GM18517 (cell line): Measurements from ENCODE around the gene RSRC2.
"Not testable (repeated sequence)": the region's sequence is repeated elsewhere in the genome, so short reads cannot be mapped to it uniquely, and the experiment has no call there.

Experiments used
- ATAC-seq: cut with Tn5 transposase; IDR thresholded peaks from one replicate; pipeline ENCODE4 v1.9.1; 2021; ENCODE audit warnings: mild to moderate bottlenecking, moderate library complexity; ENCODE audit not compliant: unreplicated experiment

The RSRC2 gene

DNA sequence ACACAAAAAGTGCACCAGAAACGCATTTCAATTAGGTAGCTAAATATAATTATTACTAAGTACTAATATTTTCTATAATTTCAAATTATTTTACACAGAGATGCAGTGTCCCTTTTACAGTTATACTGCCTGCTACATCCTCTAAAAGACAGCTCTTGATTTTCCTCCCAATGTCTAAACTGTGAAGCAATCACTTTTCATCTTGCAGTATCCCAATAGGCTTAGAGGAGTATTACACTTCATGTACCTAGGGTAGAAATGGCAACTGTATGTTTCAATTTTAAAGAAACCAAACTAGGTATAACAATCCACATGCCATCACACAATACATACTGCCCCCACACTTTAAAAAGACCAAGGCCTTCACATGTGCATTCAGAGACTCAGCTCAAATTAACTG lies 7.3 kb downstream of the RSRC2 start:
- ATAC-seq, result no peak

DNA sequence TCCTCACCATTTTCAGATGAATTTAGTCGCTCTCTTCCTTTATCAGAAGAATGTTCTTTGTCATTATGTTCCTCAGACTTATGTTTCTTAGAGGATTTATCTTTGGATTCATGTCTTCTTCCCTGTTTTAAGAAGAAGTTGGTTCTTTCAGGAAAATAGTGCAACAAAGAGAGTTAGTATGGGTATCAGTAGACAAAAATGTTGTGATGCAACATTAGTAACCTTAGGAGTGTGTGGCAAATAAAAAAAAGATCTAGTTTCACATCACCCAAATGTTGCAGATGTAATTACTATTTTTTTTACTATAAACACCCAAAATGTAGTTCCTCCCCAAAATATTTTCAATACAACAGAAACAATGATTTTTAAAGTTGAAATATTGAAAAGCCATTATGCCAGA lies 7.8 kb downstream of the RSRC2 start:
- no peak for ATAC-seq

DNA sequence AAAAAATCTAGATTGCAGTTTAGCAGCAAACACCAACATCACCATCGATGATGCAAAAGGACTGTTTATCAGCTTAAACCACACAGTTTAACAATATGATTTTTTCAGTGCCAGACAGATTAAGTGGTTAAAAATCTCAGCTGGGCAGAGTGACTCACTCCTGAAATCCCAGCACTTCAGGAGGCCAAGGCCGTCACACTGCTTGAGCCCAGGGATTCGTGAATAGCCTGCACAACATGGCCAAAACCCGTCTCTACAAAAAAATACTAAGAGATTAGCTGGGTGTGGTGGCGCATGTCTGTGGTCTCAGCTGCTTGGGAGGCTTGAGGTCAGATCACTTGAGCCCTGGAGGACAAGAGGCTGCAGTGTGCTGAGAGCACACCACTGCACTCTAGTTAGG lies 8.9 kb downstream of the RSRC2 start:
- ATAC-seq, result no peak

DNA sequence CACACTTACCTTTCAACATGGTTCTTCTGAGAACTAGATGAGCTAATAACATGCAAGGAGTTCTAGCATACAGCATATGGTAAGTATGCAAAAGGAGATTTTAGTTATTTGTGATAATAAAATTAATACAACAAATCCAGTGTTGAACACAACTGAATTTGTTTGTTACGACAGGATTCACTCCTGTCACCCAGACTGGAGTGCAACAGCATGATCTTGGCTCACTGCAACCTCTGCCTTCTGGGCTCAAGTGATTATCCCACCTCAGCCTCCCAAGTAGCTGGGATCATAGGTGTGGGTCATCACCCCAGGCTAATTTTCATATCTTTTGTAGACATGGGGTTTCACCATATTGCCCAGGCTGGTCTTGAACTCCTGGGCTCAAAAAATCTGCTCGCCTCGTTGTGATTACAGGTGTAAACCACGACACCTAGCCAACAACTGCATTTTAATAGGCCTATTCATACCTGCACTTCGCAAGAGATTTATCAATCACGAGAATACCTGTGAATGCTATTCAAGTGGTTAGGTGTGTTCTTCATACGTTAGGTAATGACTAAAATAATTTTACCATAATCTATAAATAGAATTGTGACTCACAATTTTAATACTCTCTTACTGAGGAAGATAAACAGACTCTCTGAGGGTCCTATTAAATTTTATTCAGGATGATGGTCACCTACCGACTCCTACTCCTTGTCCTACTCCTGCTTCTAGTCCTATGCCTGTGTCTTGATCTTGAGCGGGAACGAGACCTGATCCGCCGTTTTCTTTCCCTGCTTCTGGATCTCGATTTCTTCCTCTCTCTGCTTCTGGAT lies 10.0 kb downstream of the RSRC2 start:
- no peak for ATAC-seq

DNA sequence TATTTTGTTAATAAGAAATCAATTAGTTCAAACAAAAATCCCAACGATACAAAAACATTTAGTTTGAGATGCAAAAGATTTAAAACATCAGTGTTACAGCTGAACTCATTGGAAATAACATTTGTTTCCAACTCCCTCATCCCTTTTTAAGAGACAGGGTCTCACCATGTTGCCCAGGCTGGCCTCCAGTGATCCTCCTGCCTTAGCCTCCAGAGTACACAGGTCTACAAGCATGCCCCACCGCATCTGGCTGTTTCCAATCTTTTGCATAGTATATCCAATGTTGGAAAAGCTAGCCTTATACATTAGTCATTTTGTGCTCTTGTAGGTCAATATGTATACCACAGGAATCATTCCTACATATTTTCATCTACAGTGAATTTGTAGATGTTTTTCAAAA lies 11.5 kb downstream of the RSRC2 start:
- no peak for ATAC-seq

DNA sequence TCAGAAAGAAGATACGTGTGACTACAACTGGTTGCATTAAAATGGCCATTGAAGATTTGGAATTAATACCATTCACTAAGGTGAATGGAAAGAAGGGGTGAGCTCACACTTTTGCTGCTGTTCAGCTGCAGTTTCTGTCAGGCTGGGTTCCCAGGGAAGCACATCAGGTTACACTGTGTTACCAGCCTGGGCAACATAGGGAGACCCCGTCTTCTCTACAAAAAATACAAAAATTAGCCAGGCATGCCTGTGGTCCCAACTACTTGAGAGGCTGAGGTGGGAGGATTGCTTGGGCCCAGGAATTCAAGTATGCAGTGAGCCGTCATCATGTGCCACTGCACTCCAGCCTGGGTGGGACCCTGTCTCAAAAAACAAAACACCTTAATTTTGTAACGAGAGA lies 13.1 kb downstream of the RSRC2 start:
- no peak for ATAC-seq

DNA sequence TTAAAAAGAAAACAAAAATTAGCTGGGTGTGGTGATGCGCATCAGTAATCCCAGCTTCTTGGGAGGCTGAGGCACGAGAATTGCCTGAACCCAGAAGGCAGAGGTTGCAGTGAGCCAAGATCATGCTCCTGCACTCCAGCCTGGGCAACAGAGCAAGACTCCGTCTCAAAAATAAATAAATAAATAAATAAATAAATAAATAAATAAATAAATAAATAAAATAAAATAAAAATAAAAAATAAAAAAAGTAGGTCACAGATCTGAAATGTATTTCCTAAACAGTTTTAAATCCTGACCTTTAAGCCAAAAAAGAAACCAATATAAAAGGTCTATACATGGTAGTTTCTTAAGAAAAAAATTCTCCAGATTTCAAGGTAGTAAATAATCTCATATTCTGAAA lies 13.7 kb downstream of the RSRC2 start:
- ATAC-seq, result not testable (repeated sequence)

DNA sequence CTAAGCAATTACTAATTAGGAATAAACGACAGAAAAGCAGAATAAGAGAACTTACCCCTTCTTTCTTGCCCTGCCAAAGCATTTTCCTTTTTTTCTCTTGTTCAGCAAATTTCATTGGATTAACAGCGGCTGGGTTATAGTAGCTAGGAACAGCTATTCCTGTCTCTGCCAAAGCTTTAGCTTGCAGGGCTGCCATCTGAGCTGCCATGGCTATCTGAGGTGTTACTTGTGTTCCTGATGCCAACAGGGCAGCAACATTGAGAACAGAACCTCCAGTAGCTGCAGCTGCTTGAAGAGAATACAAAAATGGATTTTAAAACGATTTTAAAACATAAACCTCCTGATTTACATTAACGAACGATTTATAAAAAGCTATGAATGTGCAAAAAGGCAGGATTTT lies 18.6 kb downstream of the RSRC2 start:
- ATAC-seq, result no peak

DNA sequence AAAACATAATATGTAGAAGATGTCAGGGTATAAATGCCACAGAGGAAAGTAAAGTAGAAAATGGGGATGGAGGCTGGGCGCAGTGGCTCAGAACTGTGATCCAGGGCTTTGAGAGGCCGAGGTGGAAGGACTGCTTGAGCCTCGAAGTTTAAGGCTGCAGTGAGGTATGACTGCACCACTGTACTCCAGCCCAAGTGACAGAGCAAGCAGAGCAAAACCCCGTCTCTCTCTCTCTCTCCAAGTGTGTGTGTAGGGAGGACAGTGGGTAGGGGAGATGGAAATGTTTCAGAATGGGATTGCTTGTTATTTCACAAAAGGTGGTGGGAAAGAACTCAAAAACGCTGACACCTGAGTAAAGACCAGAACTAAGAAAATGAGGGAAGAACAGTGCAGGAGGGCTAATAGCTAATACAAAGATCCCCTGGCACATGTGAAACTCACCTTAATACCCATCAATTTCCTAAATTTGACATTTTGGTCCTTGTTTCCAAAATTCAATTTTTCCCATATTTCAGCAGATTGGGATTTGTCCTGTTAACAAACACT lies 20.3 kb downstream of the RSRC2 start:
- ATAC-seq, result no peak

DNA sequence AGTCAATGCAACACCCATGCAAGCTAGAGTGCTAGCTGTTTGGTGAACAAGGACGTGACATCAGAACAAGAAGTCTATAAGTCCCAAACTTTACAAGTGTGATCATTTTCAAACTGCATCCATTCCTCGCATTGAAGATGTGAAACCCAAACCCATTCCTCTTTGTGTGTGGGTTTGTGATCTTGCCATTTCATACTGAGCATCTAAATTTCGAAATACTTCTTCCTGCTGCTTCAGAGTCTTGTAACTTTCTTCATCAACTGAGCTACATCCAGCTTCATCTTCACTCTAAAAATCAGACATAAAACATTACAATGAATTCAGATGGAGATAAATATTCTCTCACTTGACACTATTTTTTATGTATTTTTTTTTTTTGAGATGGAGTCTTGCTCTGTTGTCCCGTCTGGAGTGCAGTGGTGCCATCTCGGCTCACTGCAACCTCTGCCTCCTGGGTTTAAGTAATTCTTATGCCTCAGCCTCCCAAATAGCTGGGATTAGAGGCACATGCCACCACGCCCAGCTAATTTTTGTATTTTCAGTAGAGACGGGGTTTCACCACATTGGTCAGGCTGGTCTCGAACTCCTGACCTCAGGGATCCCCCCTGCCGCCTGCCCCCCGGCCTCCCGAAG lies 21.2 kb downstream of the RSRC2 start:
- no peak for ATAC-seq

DNA sequence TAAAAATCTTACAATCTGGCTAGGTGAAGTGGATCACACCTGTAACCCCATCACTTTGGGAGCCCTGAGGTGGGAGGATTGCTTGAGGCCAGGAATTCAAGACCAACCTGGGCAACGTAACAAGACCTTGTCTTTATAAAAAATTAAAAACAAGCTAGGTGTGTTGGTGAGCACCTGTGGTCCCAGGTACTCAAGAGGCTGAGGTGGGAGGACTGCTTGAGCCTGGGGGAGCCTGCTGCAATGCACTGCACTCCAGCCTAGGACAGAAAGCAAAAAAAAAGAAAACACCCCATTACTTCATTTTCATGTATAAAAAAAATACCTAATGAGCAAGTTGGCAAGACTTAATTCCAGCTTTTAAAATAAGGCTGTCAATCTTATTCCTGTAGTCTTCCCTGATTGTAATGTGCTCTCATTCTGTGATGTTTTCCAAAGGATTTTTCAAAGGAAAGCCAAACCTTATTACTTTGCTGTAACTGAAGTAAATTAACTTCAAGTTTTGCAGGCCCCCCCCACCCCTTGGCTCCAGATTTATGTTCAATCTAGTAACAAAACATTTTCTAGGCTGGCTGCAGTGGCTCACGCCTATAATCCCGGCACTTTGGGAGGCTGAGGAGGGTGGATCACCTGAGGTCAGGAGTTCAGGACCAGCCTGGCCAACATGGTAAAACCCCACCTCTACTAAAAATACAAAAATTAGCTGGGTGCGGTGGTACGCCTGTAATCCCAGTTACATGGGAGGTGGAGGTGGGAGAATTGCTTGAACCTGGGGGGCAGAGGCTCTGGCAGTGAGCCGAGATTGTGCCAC lies 22.7 kb downstream of the RSRC2 start:
- no peak for ATAC-seq

DNA sequence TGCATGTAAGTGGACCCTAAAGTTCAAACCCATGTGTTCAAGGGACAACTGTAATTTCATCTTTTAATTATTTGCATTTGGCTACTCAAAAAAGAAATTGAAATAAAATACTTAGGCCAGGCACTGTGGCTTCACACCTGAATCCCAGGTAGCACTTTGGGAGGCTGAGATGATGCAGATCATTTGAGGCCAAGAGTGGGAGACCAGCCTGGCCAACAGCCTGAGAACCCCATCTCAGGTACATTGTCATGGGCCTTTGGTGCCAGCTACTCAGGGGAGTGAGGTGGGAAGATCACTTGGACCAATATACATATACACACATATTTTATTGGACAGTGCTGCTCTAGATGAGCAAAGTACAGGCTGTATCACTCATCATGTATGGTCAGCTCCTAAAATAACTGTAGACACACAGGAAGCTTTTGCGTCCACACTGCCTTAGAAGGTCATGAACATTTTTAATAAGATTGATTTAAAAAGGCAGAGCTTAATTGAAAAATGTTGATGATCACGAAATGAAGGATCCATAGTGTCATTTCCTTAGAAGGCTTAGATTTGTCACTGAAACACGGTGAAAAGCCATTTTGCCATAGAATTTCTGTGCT lies 23.5 kb downstream of the RSRC2 start:
- ATAC-seq, result no peak

DNA sequence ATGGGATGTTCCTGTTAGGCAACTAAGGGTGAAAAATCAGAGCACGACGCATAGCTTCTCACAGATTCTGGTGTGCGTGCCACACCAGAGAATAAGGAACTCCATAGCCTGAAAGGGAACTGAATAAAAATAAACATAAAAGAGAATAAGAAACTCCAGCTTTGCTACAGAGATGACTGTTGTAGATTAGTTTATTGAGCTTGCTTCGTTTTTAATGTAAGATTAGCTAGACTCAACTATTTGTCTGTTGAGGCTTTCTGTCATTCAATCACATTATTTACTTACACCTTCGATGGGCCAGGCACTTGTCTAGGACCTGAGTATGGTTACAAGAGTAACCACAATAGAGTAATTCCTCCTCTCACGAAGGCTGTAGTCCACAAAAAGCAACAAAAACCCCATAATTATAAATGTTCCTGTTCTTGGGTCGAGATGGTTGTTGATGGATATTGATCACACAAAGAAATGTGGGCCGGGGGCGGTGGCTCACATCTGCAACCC lies 25.2 kb downstream of the RSRC2 start:
- ATAC-seq, result no peak

DNA sequence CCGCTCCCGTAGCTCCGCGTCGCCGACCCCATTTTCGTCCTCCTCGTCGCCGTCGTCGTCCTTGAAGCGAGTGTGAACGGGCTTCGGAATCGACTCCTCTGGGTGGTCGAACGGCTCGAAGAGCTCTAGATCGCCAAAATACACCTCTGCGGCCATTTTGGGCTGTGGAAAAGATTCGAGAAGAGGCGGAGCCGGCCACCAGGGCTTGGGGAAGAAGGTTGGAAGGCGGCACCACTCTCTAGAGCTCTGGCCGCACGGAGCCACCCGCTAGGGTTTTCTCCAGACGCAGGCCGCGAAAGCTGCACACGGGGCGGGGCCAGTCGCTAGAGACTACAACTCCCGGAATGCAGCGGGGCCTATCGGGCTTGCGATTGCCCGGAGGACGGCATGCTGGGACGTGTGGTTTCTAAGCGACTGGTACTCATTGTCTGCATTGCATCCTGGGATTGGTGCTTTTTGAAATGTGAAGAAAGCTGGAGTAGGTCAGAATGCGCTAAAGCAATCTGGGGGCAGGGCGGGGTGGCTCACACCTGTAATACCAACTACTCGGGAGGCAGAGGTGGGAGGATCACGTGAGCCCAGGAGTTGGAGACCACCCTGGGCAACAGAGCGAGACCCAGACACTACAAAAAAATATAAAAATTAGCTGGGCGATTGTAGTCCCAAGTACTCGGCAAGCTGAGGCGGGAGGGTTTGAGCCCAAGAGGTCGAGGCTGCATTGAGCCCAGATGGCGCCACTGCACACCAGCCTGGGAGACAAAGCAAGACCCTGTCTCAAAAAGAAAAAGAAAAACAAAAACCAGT lies 25.8 kb downstream of the RSRC2 start, which contains the start of gene ZCCHC8:
ZCCHC8 (minus strand) TSS at position 248 of the 804 bp plus-strand sequence; CDS start at position 156, 92 bp downstream.
- ATAC-seq, result peak; percentile 81

DNA sequence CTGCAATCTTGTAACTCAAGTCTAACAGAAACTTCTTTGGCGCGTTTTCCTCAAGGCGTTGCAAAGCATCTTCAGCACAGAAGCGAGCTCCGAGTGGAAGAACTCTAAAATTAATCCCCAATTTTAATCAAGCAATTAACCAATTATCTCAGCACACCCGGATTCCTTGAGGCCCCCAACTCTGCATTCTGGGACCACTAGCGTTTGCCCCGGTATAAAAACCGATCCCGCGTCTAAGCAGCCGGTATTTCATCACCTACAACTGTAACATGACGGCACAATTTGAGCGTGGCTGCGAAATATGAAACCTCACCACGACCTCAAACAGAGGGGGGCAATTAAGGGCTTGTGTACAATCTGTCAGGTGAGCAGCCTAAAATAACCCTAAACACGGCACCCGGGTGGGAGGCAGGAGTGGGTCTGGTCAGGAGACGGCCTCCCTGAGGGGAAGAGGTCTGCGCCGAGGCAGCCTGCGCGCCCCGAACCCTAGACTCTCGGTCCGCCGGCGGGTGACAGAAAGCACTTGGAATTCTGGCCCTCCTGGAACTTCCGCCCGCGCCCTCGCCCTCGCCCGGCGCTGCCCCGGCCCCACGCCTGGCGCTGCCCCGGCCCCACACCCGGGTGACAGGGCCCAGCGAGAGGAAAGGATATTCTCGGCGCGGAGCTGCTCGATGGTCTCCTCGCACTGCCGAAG lies 26.6 kb downstream of the RSRC2 start:
- ATAC-seq, result peak; percentile 9

DNA sequence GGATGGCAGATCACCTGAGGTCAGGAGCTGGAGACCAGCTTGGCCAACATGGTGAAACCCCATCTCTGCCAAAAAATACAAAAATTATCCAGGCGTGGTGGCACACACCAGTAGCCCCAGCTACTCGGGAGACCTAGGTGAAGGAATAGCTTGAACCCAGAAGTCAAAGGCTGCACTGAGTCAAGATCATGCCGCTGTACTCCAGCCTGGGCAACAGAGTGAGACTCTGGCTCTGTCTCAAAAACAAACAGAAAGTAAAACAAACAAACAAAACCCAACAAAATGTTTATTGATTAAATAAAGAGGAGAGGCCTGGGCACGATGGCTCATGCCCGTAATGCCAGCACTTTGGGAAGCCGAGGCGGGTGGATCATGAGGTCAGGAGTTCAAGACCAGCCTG lies 31.5 kb downstream of the RSRC2 start:
- no peak for ATAC-seq

DNA sequence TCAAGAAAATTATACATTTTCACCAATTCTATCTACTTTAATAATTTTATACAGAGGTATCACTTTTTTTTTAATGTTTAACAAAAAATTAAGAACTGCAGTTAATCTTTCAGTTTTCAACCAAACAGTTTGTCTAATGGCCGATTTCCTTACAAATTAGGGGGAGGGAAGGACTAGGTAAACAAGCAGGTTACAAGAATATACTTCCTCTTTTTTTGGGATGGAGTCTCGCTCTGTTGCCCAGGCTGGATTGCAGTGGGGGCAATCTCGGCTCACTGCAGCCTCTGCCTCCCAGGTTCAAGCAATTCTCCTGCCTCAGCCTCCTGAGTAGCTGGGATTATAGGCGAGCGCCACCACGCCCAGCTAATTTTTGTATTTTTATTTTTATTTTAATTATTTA lies 33.5 kb downstream of the RSRC2 start:
- not testable (repeated sequence) for ATAC-seq

DNA sequence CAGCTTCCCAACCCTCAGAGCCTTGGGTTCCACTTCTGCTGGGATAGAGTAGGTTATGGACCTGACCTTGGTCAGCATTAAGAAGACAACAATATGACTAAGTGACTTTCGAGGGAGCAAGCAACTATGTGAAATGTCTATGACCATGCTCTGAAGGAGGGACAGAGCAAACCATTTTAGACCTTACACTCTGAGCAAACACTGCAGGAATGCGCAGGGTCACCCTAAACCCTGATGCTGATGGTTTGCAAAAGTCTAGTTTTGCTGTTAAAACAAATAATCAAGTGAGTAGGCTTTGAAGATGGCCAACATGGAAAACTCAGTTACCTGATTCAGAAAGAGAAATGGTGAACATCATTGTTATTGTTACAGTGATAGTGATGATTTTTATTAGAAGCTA lies 34.7 kb downstream of the RSRC2 start:
- ATAC-seq, result no peak

DNA sequence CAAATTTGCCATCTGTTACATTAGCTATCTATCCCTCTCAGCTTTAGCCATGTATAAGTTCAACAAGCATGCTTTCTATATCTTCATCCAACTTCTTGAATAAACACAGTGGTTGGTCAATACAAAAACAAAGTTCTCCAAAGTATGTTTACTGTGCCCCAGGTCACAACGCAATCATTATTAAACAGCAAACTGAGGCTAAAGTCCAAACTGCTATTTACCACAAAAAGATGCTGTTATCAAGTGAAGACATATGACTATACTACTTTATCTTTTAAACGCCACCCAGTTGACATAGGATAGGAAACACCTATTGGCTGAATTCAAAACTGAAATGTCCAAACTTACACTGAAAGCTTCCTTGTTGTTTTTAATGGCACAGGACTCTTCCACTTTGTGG lies 37.7 kb downstream of the RSRC2 start:
- no peak for ATAC-seq
